IMR-90 (cell line): Measurements from ENCODE around the gene KCNMA1.

Experiments
- BHLHE40 ChIP-seq: fragments of 150-350 bp; IDR thresholded peaks from 2 replicates; pipeline ENCODE4 v1.6.1; 2016; ENCODE audit warnings: mild to moderate bottlenecking, low read depth, low read length
- CEBPB ChIP-seq: IDR thresholded peaks from 2 replicates; pipeline ENCODE4 v1.6.1; 2012; ENCODE audit warnings: low read depth, low read length, improper control_type of control experiment
- CHD1 ChIP-seq: IDR thresholded peaks from 2 replicates; pipeline ENCODE4 v1.6.1; 2012; ENCODE audit warnings: low read depth, low read length, improper control_type of control experiment
- CTCF ChIP-seq: conservative IDR thresholded peaks from 2 replicates; pipeline ENCODE4 v1.5.1; 2012; ENCODE audit warnings: mild to moderate bottlenecking, low read depth, low read length, improper control_type of control experiment
- ELK1 ChIP-seq: fragments of 150-350 bp; IDR thresholded peaks from 2 replicates; pipeline ENCODE4 v1.6.1; 2016; ENCODE audit warnings: low read depth, mild to moderate bottlenecking, low read length, moderate library complexity, borderline replicate concordance
- MAFK ChIP-seq: IDR thresholded peaks from 2 replicates; pipeline ENCODE4 v1.6.1; 2012; ENCODE audit warnings: low read depth, low read length, improper control_type of control experiment
- NFE2L2 ChIP-seq: fragments of 150-350 bp; IDR thresholded peaks from 2 replicates; pipeline ENCODE4 v1.6.1; 2016; ENCODE audit warnings: low read depth, mild to moderate bottlenecking, low read length
- POLR2A ChIP-seq: IDR thresholded peaks from 2 replicates; pipeline ENCODE4 v1.6.1; 2012; ENCODE audit warnings: mild to moderate bottlenecking, low read depth, low read length
- RAD21 ChIP-seq: IDR thresholded peaks from 2 replicates; pipeline ENCODE4 v1.6.1; 2012; ENCODE audit warnings: low read length, improper control_type of control experiment
- RCOR1 ChIP-seq: IDR thresholded peaks from 2 replicates; pipeline ENCODE4 v1.6.1; 2012; ENCODE audit warnings: mild to moderate bottlenecking, low read length, improper control_type of control experiment; ENCODE audit not compliant: insufficient replicate concordance
- RFX5 ChIP-seq: IDR thresholded peaks from 2 replicates; pipeline ENCODE4 v1.8.0; 2012; ENCODE audit warnings: low read depth, mild to moderate bottlenecking, low read length, moderate library complexity
- USF2 ChIP-seq: fragments of 150-350 bp; IDR thresholded peaks from 2 replicates; pipeline ENCODE4 v1.6.1; 2017; ENCODE audit warnings: mild to moderate bottlenecking, antibody characterized with exemption, low read length, low read depth

GRCh38 chr10:77051837-77052236 lies 585.8 kb downstream of the KCNMA1 start:
- no peak for TF ChIP-seq CTCF
- TF ChIP-seq POLR2A, result no peak
- no peak for TF ChIP-seq BHLHE40
- no peak for TF ChIP-seq CEBPB
- no peak for TF ChIP-seq RAD21
- no peak for TF ChIP-seq ELK1
- no peak for TF ChIP-seq MAFK
- TF ChIP-seq RCOR1, result no peak
- TF ChIP-seq NFE2L2, result no peak
- no peak for TF ChIP-seq RFX5
- TF ChIP-seq USF2, result no peak
- no peak for TF ChIP-seq CHD1
